Measurements from ENCODE around the gene ST6GALNAC2.

Gene ST6GALNAC2

DNA sequence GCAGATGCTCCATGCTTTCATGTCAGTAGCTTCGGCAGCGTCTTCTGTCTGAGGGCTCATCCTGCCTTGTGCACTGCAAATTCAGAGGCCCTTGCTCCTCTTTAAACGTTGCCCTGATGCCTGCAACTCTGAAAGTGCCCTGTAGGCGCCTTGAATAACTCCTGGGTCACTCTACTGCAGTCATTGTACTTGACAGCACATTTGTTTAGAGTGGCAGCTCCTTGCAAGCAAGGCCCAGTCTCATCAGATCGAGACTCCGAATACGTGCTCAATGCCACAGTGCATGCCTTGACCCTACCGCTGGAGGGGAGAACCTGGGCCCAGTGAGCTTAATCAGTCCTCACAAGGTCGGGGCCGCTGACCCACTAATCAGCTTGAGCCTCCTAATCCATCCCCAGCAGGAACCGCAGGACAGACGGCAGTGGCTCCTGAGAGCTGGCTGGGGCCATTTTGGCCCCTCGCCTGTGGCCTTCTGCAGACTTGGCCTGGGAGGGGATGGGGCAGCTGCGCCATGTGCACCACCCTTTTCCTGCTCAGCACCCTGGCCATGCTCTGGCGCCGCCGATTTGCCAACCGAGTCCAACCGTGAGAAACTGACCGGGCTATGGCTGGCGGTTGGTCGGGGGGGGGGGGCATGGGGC lies 45.9 kb downstream of the ST6GALNAC2 start, which contains the start of gene PRCD:
PRCD (plus strand) TSS at position 414 of the 641 bp plus-strand sequence; CDS start at position 512, 98 bp downstream.
- ChIA-PET CTCF (interaction anchor here (1.0 to 3.2 kb wide), 4 partner anchors 11 to 40 kb away, joined by 3 to 16 read pairs (median 9); no protein-coding TSS in a partner anchor), POLR2A (interaction anchor here (1.1 to 4.0 kb wide), 8 partner anchors 11 to 187 kb away, joined by 3 to 28 read pairs (median 9); partner anchors contain the start of genes JMJD6 and METTL23)

DNA sequence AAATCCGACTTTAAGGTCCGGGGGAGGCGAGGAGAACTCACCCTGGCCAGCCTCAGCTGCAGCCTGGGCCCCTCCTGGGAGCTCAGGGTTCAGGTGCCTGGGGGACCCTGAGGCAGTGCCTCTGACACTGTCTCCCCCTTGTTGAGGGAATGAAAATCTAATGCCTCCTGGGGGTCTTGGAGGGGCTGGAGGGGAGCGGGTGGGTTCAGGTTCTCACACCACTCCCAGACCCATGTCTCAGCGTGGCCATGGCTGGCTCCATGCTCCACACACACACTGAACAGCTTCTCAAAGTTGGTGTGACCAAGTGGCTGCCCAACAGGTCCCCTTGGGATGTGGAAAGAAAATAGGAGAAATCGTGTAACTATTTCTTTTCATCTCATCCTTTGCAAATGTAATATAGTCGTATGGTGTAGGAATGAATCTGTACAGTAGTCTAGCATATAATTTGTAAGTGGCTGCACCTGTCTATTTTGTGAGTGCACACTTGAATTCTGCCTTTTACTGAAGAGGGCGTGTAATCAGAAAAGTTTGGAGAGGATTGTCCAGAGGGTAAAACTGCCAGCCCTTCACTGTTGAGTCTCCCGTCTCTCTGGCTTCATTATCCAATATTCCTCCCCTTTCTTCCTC lies 46.6 kb downstream of the ST6GALNAC2 start:
- ChIA-PET CTCF (interaction anchor here (2.7 to 3.2 kb wide), 2 partner anchors 10 to 16 kb away, joined by 15 to 16 read pairs; no protein-coding TSS in a partner anchor), POLR2A (interaction anchor here (1.5 to 4.0 kb wide), 5 partner anchors 10 to 136 kb away, joined by 3 to 28 read pairs (median 12); no protein-coding TSS in a partner anchor)
- TF ChIP-seq L3MBTL2 (conservative IDR thresholded peaks at IDR 0.05) (no peak), FOXM1 (IDR thresholded peaks at IDR 0.05; ENCODE audit: borderline replicate concordance) (no peak), SUZ12 (IDR thresholded peaks at IDR 0.05) (no peak), CTBP1 (IDR thresholded peaks at IDR 0.05; ENCODE audit: borderline replicate concordance) (no peak), TARDBP (IDR thresholded peaks at IDR 0.05) (no peak), FOXK2 (IDR thresholded peaks at IDR 0.05) (no peak), ELF4 (IDR thresholded peaks at IDR 0.05) (no peak), ZNF384 (IDR thresholded peaks at IDR 0.05) (no peak), NFRKB (IDR thresholded peaks at IDR 0.05) (no peak), BHLHE40 (IDR thresholded peaks at IDR 0.05; ENCODE audit: borderline replicate concordance) (no peak), HDGF (IDR thresholded peaks at IDR 0.05; ENCODE audit: borderline replicate concordance) (no peak), SP1 (IDR thresholded peaks at IDR 0.05) (no peak), FOXA1 (IDR thresholded peaks at IDR 0.05) (no peak), LEF1 (IDR thresholded peaks at IDR 0.05; ENCODE audit: borderline replicate concordance) (no peak), ARNT (IDR thresholded peaks at IDR 0.05) (no peak)
- TF ChIP-seq, protein P1, sequence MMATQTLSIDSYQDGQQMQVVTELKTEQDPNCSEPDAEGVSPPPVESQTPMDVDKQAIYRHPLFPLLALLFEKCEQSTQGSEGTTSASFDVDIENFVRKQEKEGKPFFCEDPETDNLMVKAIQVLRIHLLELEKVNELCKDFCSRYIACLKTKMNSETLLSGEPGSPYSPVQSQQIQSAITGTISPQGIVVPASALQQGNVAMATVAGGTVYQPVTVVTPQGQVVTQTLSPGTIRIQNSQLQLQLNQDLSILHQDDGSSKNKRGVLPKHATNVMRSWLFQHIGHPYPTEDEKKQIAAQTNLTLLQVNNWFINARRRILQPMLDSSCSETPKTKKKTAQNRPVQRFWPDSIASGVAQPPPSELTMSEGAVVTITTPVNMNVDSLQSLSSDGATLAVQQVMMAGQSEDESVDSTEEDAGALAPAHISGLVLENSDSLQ (IDR thresholded peaks at IDR 0.05): no peak
- DNase-seq (ENCODE audit: extremely low spot score): no peak

More for the DNA sequence above, 45.9 kb downstream of the ST6GALNAC2 start, which contains the start of gene PRCD:
- TF ChIP-seq FOXK2 (IDR thresholded peaks at IDR 0.05) (no peak), ZNF384 (IDR thresholded peaks at IDR 0.05) (no peak), SP1 (IDR thresholded peaks at IDR 0.05) (no peak), NFRKB (IDR thresholded peaks at IDR 0.05) (no peak), FOXM1 (IDR thresholded peaks at IDR 0.05; ENCODE audit: borderline replicate concordance) (no peak), FOXA1 (IDR thresholded peaks at IDR 0.05) (no peak), TARDBP (IDR thresholded peaks at IDR 0.05) (no peak), SUZ12 (IDR thresholded peaks at IDR 0.05) (no peak), BHLHE40 (IDR thresholded peaks at IDR 0.05; ENCODE audit: borderline replicate concordance) (no peak), ELF4 (IDR thresholded peaks at IDR 0.05) (no peak), L3MBTL2 (conservative IDR thresholded peaks at IDR 0.05) (no peak), HDGF (IDR thresholded peaks at IDR 0.05; ENCODE audit: borderline replicate concordance) (no peak), LEF1 (IDR thresholded peaks at IDR 0.05; ENCODE audit: borderline replicate concordance) (no peak), ARNT (IDR thresholded peaks at IDR 0.05) (no peak), CTBP1 (IDR thresholded peaks at IDR 0.05; ENCODE audit: borderline replicate concordance) (no peak)
- TF ChIP-seq, protein P1 (IDR thresholded peaks at IDR 0.05): no peak
- no peak for DNase-seq (ENCODE audit: extremely low spot score)

DNA sequence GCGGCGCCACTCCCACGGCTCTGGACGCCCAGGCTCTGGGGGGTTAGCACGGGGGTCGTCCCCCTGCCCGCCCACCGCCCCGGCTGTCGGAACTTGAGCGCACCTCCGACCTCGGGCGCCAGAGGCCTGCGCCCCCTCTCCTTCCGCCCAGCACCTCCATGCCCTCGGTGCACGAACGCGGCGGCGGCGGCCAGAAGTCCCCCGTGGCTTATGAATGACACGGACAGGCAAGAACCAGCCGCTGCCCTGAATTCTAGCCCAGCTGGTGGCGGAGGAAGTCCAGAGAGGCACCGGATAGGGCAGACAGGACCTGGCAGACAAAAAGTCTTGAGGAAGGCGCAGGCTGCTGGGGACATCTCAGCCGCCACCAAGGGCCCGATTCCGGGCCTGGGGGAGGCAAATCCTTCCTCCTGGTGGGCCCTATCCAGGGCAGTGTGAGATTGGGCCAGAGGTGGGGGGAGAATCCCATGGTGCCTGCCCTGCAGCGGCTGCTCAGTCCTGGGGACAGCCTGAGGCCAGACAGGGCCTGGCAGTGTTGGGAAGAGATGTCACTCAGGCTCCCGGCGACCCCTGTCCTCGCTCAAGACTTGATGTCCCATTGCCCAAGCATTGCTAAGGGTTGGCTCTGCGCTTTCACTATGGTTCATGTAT lies 47.3 kb downstream of the ST6GALNAC2 start:
- POLR2A ChIA-PET: interaction anchor here (4.0 kb wide), 1 partner anchor 19 kb away, joined by 17 read pairs; no protein-coding TSS in a partner anchor
- DNase-seq (ENCODE audit: extremely low spot score): no peak
- CTCF ChIA-PET: interaction anchor here (2.7 kb wide), 1 partner anchor 9 kb away, joined by 15 read pairs; no protein-coding TSS in a partner anchor
- TF ChIP-seq SUZ12 (IDR thresholded peaks at IDR 0.05): no peak
- TF ChIP-seq ELF4 (IDR thresholded peaks at IDR 0.05): no peak
- TF ChIP-seq ZNF384 (IDR thresholded peaks at IDR 0.05): no peak
- TF ChIP-seq CTBP1 (IDR thresholded peaks at IDR 0.05; ENCODE audit: borderline replicate concordance): no peak
- TF ChIP-seq HDGF (IDR thresholded peaks at IDR 0.05; ENCODE audit: borderline replicate concordance): no peak
- no peak for TF ChIP-seq BHLHE40 (IDR thresholded peaks at IDR 0.05; ENCODE audit: borderline replicate concordance)
- no peak for TF ChIP-seq SP1 (IDR thresholded peaks at IDR 0.05)
- no peak for TF ChIP-seq FOXM1 (IDR thresholded peaks at IDR 0.05; ENCODE audit: borderline replicate concordance)
- no peak for TF ChIP-seq FOXA1 (IDR thresholded peaks at IDR 0.05)
- TF ChIP-seq FOXK2 (IDR thresholded peaks at IDR 0.05): no peak
- TF ChIP-seq LEF1 (IDR thresholded peaks at IDR 0.05; ENCODE audit: borderline replicate concordance): no peak
- TF ChIP-seq NFRKB (IDR thresholded peaks at IDR 0.05): no peak
- TF ChIP-seq, protein P1 (IDR thresholded peaks at IDR 0.05): no peak
- TF ChIP-seq L3MBTL2 (conservative IDR thresholded peaks at IDR 0.05): no peak
- no peak for TF ChIP-seq ARNT (IDR thresholded peaks at IDR 0.05)
- no peak for TF ChIP-seq TARDBP (IDR thresholded peaks at IDR 0.05)

DNA sequence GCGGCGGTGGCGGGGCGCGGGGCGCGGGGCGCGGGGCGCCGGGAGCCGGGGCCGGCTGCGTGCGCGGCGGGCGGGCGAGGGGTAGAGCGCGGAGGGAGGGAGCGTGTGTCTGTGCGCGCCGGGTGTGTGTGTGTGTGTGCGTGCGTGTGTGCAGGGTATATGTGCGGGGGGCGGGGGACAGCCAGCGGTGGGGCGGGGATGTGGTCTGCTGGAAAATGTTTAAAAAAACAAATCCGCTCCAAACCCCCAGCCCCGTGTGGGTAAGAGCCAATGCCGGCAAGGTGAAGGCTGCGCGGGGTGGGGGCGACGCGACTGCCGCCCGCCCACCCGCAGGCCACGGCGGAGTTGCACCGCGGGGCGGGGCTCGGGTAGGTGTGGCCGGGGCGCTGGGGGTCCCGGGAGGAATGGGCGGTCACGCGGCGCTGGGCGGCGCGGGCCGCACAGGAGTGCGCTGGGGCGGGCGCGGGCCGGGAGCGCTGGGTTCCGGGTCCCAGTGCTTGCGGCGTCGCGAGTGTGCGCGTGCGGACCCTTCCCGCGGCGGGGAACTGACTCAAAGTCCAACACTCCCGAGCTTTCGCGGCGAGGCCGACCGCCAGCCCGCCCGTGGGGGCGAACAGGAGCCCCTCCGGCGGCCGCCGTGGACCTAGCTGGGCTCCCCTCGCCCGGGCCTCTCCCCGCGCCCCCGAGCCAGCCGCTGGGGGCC lies 47.9 kb downstream of the ST6GALNAC2 start, which contains the start of gene CYGB:
CYGB (minus strand) TSS at position 132 of the 703 bp plus-strand sequence. CDS start 167 bp downstream, outside the sequence.
- TF ChIP-seq NFRKB (IDR thresholded peaks at IDR 0.05) (no peak), HDGF (IDR thresholded peaks at IDR 0.05; ENCODE audit: borderline replicate concordance) (no peak), LEF1 (IDR thresholded peaks at IDR 0.05; ENCODE audit: borderline replicate concordance) (no peak), FOXM1 (IDR thresholded peaks at IDR 0.05; ENCODE audit: borderline replicate concordance) (no peak), SP1 (IDR thresholded peaks at IDR 0.05) (no peak), TARDBP (IDR thresholded peaks at IDR 0.05) (no peak), BHLHE40 (IDR thresholded peaks at IDR 0.05; ENCODE audit: borderline replicate concordance) (no peak), ZNF384 (IDR thresholded peaks at IDR 0.05) (no peak), CTBP1 (IDR thresholded peaks at IDR 0.05; ENCODE audit: borderline replicate concordance) (no peak), SUZ12 (IDR thresholded peaks at IDR 0.05) (no peak), FOXA1 (IDR thresholded peaks at IDR 0.05) (no peak), ELF4 (IDR thresholded peaks at IDR 0.05) (no peak), FOXK2 (IDR thresholded peaks at IDR 0.05) (no peak), ARNT (IDR thresholded peaks at IDR 0.05) (no peak), L3MBTL2 (conservative IDR thresholded peaks at IDR 0.05) (no peak)
- TF ChIP-seq, protein P1 (IDR thresholded peaks at IDR 0.05): no peak
- POLR2A ChIA-PET: interaction anchor here (4.0 kb wide), 1 partner anchor 20 kb away, joined by 17 read pairs; no protein-coding TSS in a partner anchor
- no peak for DNase-seq (ENCODE audit: extremely low spot score)
- CTCF ChIA-PET: no interaction called here
